ENCODE results near the gene PRKG1. TPM values are rescaled to one million over a fixed set of nuclear protein-coding genes. Genes with fewer than 3 reads are reported as not detected.

The PRKG1 gene
- total and polyA plus RNA-seq, 2 of the 8 experiments (the other 6 are each of a cell fraction or from before 2014, with no cell fraction given), result 4.2 to 15.2 TPM

DNA sequence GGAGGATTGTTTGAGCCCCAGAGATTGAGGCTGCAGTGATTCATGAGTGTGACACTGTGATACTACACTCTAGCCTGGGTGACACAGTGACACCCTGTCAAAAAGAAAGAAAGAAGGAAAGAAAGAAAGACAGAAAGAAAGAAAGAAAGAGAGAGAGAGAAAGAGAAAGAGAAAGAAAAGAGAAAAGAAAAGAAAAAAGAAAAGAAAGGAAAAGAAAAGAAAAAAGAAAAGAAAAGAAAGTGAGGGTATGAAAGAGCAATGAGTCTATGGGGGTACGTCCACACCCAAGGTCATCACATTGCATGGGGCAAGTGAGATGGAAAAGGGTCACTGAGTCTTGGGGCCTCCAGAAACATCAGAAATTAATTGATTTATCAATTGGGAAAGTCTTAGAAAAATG lies 760.3 kb downstream of the PRKG1 start:
- H3K14ac ChIP-seq (ENCODE audit: insufficient read length), result no peak overlapping the region
- FAIRE-seq (no peak), DNase-seq (ENCODE audit: low read depth in 1 of 2, low spot score in 2 of 2) (no peak)
- H3K23ac ChIP-seq (ENCODE audit: insufficient read length), result no peak overlapping the region
- no peak overlapping the region for H2BK15ac ChIP-seq (ENCODE audit: low read length)
- H3K79me2 ChIP-seq (ENCODE audit: control insufficient read depth in 1 of 2, insufficient read depth in 2 of 2, low read length in 2 of 2), result no peaks in the 10 kb centered on the region
- H3K4me2 ChIP-seq (ENCODE audit: insufficient read depth in 1 of 2, low read depth in 2 of 2, low read length in 2 of 2), result no peak overlapping the region
- 92% methylated on average over 1 of the region's 1 CpG; no CpG with 5 or more reads in 1 of the 2 experiments for WGBS, 2 experiments (ENCODE audit: extremely low coverage in 1 of 2, insufficient coverage in 1 of 2, insufficient read length in 1 of 2, insufficient replicate concordance in 2 of 2, low coverage in 1 of 2, low lambda C conversion rate in 2 of 2, missing lambda C conversion rate in 1 of 2)
- no peak overlapping the region for H2BK120ac ChIP-seq (replicated peaks; ENCODE audit: low read depth, low read length)
- no peak overlapping the region for H3K4me3 ChIP-seq (ENCODE audit: extremely low read depth in 1 of 4, insufficient read depth in 2 of 4, low read depth in 3 of 4, low read length in 4 of 4)
- H3K36me3 ChIP-seq (ENCODE audit: control insufficient read depth in 2 of 4, insufficient read depth in 4 of 4, low read length in 3 of 4), result no peaks in the 10 kb centered on the region
- H2BK12ac ChIP-seq (ENCODE audit: low read depth, low read length), result no peak overlapping the region
- H3K9ac ChIP-seq (replicated peaks in 1 of 4; ENCODE audit: extremely low read depth in 1 of 4, low read depth in 3 of 4, low read length in 3 of 4), result no peak overlapping the region
- no peaks in the 10 kb centered on the region for H3K79me1 ChIP-seq (ENCODE audit: low read depth, low read length)
- no peak overlapping the region for H3K18ac ChIP-seq (ENCODE audit: extremely low read depth, low read length)
- H3K23me2 ChIP-seq (ENCODE audit: low read depth, low read length), result no peaks in the 10 kb centered on the region
- H4K91ac ChIP-seq (replicated peaks; ENCODE audit: insufficient read length, low read length), result no peak overlapping the region
- H4K20me1 ChIP-seq (replicated peaks in 1 of 2; ENCODE audit: control insufficient read depth in 1 of 2, insufficient read depth in 2 of 2, low read length in 2 of 2), result no peaks in the 10 kb centered on the region
- no peak overlapping the region for H2BK20ac ChIP-seq (ENCODE audit: low read length)
- POLR2A ChIA-PET (ENCODE audit: partially characterized antibody), result no interaction called here
- H3K4ac ChIP-seq (replicated peaks; ENCODE audit: insufficient read length, low read depth, low read length), result no peak overlapping the region
- no peak overlapping the region for H2AFZ ChIP-seq (ENCODE audit: low read length)
- H2BK5ac ChIP-seq (ENCODE audit: low read depth, low read length), result no peak overlapping the region
- no peak overlapping the region for H3K27ac ChIP-seq (ENCODE audit: low read depth, low read length)
- no peaks in the 10 kb centered on the region for H3K27me3 ChIP-seq (replicated peaks in 1 of 4; ENCODE audit: control insufficient read depth in 3 of 4, extremely low read depth in 1 of 4, insufficient read depth in 3 of 4, low read length in 3 of 4)
- no peaks in the 10 kb centered on the region for H3K9me3 ChIP-seq (ENCODE audit: insufficient read depth in 2 of 2, low read depth in 1 of 2, low read length in 1 of 2)
- no peak overlapping the region for H3K56ac ChIP-seq (replicated peaks; ENCODE audit: insufficient read length, low read depth, low read length)
- H4K5ac ChIP-seq (ENCODE audit: insufficient read length, low read depth, low read length), result no peak overlapping the region
- CTCF ChIA-PET (ENCODE audit: partially characterized antibody), result no interaction called here
- no peak overlapping the region for H4K8ac ChIP-seq (ENCODE audit: extremely low read depth, insufficient read depth, low read length)
- no peak overlapping the region for H2AK5ac ChIP-seq (ENCODE audit: low read depth, low read length)
- H3K4me1 ChIP-seq (replicated peaks in 1 of 4; ENCODE audit: control insufficient read depth in 3 of 4, insufficient read depth in 4 of 4, low read length in 3 of 4), result peaks cover 0 to 11% (median 1%) of the 10 kb centered on the region in 4 experiments; a peak in 3 of 7 replicates
- TF ChIP-seq TBP (IDR thresholded peaks at IDR 0.05; ENCODE audit: low read depth, low read length) (no peak), BRCA1 (IDR thresholded peaks at IDR 0.05; ENCODE audit: low read depth, low read length) (no peak)

Data from H1 (cell line).